Esophagus squamous epithelium (tissue), 5 donors: ENCODE results near the gene CCDC183. TPM values are rescaled to one million over a fixed set of nuclear protein-coding genes. Genes with fewer than 3 reads are reported as not detected.
"Not testable (repeated sequence)": the region's sequence is repeated elsewhere in the genome, so short reads cannot be mapped to it uniquely, and the experiment has no call there.

ENCODE experiments used
- DNase-seq: peaks from one replicate; lab custom pipeline; 2025; lab: John Stamatoyannopoulos, UW
- H3K27ac ChIP-seq, 4 donors: fragments of 200-600 bp; sonication (generic); one replicate each; pipeline ENCODE4 v1.5.1; 2016 to 2019; ENCODE audit warnings: mild to moderate bottlenecking in 1 of 4
- H3K27me3 ChIP-seq, 4 donors: fragments of 200-600 bp; sonication (generic); 1 replicate in 3 of 4; 2 replicates in 1 of 4; pipeline versions ENCODE4 v1.5.1 to v1.6.0; 2017 to 2021; ENCODE audit warnings: antibody characterized with exemption in 1 of 4
- H3K36me3 ChIP-seq, 3 donors: fragments of 200-600 bp; sonication (generic); one replicate each; pipeline ENCODE4 v1.5.1; 2016 to 2019
- H3K4me1 ChIP-seq, 3 donors: fragments of 200-600 bp; sonication (generic); one replicate each; pipeline ENCODE4 v1.5.1; 2017 to 2019
- H3K4me3 ChIP-seq, 4 donors: fragments of 200-600 bp; sonication (generic); 1 replicate in 3 of 4; 2 replicates in 1 of 4; pipeline ENCODE4 v1.5.1; 2016 to 2019; ENCODE audit warnings: mild to moderate bottlenecking in 2 of 4, moderate library complexity in 1 of 4
- H3K9me3 ChIP-seq, 3 donors: fragments of 200-600 bp; sonication (generic); one replicate each; pipeline ENCODE4 v1.5.1; 2016 to 2019
- CTCF ChIP-seq, 6 experiments: fragments of 450-650 bp in 4 of 6; fragments of 200-600 bp in 2 of 6; sonication (generic) in 2 of 6; IDR thresholded peaks; one replicate each; pipeline ENCODE4 v1.5.1; 2016 to 2019; ENCODE audit warnings: antibody characterized with exemption in 6 of 6, mild to moderate bottlenecking in 4 of 6, moderate library complexity in 4 of 6
- POLR2A ChIP-seq, 4 donors: fragments of 450-650 bp; IDR thresholded peaks; one replicate each; pipeline ENCODE4 v1.6.1; 2017; ENCODE audit warnings: antibody characterized with exemption in 4 of 4, mild to moderate bottlenecking in 4 of 4, moderate library complexity in 3 of 4
- WGBS, 2 donors: methylation state at CpG; one replicate each; pipeline ENCODE4 v1.1.5; 2018; 5-methylcytosine and 5-hydroxymethylcytosine counted together
- intact Hi-C: fragments of 100-400 bp; cut with DNase I; formaldehyde crosslinking; loops from one replicate; pipeline ENCODE4 v1.15.0; 2022
- total RNA-seq, 4 donors: library from RNA; depleted of rRNA; stranded (reverse); fragments of >200 nt; gene quantifications; one replicate each; pipeline ENCODE4 v1.1.0, GENCODE V29; 2016
- donor health status: DM: yes; HTN: yes; CAD: no.

CCDC183 gene
- total RNA-seq, 4 donors from 2014 or later = 2.1 TPM; not detected in 3

- Histone ChIP-seq H3K4me1 (peaks cover 0 to 2% (median 0%) of the 10 kb centered on the region in 3 donors), H3K27ac (no peak overlapping the region), H3K4me3 (no peak overlapping the region), H3K27me3 (no peaks in the 10 kb centered on the region), H3K36me3 (no peaks in the 10 kb centered on the region), H3K9me3 (no peaks in the 10 kb centered on the region)
- intact Hi-C loops = loop anchor here (5.0 kb wide), 1 partner anchor 250 kb away; the partner anchor contains the start of gene FUT7
- no peak for DNase-seq
- WGBS, 2 donors = 50 to 88% methylated on average over 3 of the region's 3 CpGs
- no peak for TF ChIP-seq CTCF (IDR thresholded peaks at IDR 0.05)
- TF ChIP-seq POLR2A (IDR thresholded peaks at IDR 0.05) = no peak
Observed at GRCh38 chr9:136782452-136782851, 13.7 kb upstream of the CCDC183 start.

- TF ChIP-seq POLR2A (IDR thresholded peaks at IDR 0.05) (no peak), CTCF (IDR thresholded peaks at IDR 0.05) (peak; percentile 44 to 67 (median 56))
Observed at GRCh38 chr9:136784249-136784996, 11.7 kb upstream of the CCDC183 start.

DNA sequence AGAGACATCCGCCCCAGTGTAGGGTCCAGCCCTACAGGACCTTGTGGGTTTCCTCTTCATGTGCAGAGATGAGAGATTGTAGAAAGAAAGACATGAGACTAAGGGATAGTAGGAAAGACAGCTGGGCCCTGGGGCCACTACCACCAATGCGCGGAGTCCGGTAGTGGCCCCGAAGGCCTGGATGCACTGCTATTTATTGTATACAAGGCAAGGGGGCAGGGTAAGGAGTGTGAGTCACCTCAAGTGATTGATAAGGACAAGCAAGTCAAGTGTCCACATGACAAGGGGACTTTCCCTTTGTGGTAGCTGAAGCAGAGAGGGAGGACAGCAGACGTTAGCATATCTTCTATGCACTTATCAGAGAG is 11.2 kb upstream of the CCDC183 start:
- 80 to 85% methylated on average over 5 of the region's 6 CpGs for WGBS, 2 donors
- Histone ChIP-seq H3K4me3 (no peak overlapping the region), H3K36me3 (no peaks in the 10 kb centered on the region), H3K9me3 (no peaks in the 10 kb centered on the region), H3K4me1 (peaks cover 0 to 11% (median 2%) of the 10 kb centered on the region in 3 donors), H3K27ac (no peak overlapping the region), H3K27me3 (no peaks in the 10 kb centered on the region)
- intact Hi-C loops = loop anchor here (5.0 kb wide), 2 partner anchors 247 to 262 kb away; partner anchors contain the start of genes FUT7 and NPDC1
- no peak for DNase-seq
- TF ChIP-seq POLR2A (IDR thresholded peaks at IDR 0.05) = no peak
- no peak for TF ChIP-seq CTCF (IDR thresholded peaks at IDR 0.05)

More at GRCh38 chr9:136784249-136784996, 11.7 kb upstream of the CCDC183 start:
- Histone ChIP-seq H3K36me3 (no peaks in the 10 kb centered on the region), H3K4me3 (no peak overlapping the region), H3K4me1 (peaks cover 0 to 7% (median 0%) of the 10 kb centered on the region in 3 donors), H3K27ac (no peak overlapping the region), H3K27me3 (no peaks in the 10 kb centered on the region), H3K9me3 (no peaks in the 10 kb centered on the region)
- intact Hi-C loops = loop anchor here (5.0 kb wide), 1 partner anchor 248 kb away; the partner anchor contains the start of gene FUT7
- 22 to 32% methylated on average over 8 to 9 of the region's 9 CpGs for WGBS, 2 donors
- DNase-seq = no peak

- not testable (repeated sequence) for H3K9me3 ChIP-seq, H3K4me3 ChIP-seq, H3K27me3 ChIP-seq, H3K27ac ChIP-seq, DNase-seq, H3K36me3 ChIP-seq
- intact Hi-C loops = loop anchor here (5.0 kb wide), 1 partner anchor 262 kb away; the partner anchor contains the start of gene NPDC1
- peaks cover 0 to 17% (median 8%) of the 10 kb centered on the region in 3 donors for H3K4me1 ChIP-seq
- WGBS, 2 donors = 72 to 75% methylated on average over 11 to 13 of the region's 23 CpGs
Observed at GRCh38 chr9:136785565-136786355, 10.4 kb upstream of the CCDC183 start.

DNA sequence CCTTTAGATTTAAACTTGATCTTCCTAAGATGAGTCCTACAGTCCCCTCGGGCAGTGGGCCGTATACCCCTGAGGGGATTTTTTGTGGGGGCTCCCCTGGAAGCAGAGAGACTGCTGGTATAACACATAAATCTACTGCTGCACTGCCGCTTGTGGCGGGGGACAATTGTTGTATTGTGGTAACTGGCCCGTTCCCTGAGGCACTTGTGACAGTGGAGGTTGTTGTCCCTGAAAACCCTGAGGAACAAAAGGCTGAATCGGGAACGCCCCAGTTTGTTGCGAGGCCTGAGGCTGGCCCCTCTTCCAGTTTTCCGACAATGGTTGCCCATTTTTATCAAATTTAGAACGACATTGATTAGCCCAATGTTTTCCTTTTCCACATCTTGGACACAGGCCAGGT is 9.7 kb upstream of the CCDC183 start:
- H3K27me3 ChIP-seq = no peaks in the 10 kb centered on the region
- no peak for DNase-seq
- H3K27ac ChIP-seq = no peak overlapping the region
- no peaks in the 10 kb centered on the region for H3K9me3 ChIP-seq
- no peak overlapping the region for H3K4me3 ChIP-seq
- intact Hi-C loops = loop anchor here (5.0 kb wide), 1 partner anchor 261 kb away; the partner anchor contains the start of gene NPDC1
- no peaks in the 10 kb centered on the region for H3K36me3 ChIP-seq
- no peak for TF ChIP-seq CTCF (IDR thresholded peaks at IDR 0.05)
- TF ChIP-seq POLR2A (IDR thresholded peaks at IDR 0.05) = no peak
- WGBS, 2 donors = 57 to 72% methylated on average over 9 to 10 of the region's 10 CpGs
- peaks cover 0 to 20% (median 8%) of the 10 kb centered on the region in 3 donors for H3K4me1 ChIP-seq

- peaks cover 4 to 25% (median 12%) of the 10 kb centered on the region in 3 donors for H3K4me1 ChIP-seq
- 25 to 35% methylated on average over 4 of the region's 4 CpGs for WGBS, 2 donors
- not testable (repeated sequence) for H3K4me3 ChIP-seq, H3K27me3 ChIP-seq, H3K36me3 ChIP-seq, DNase-seq, H3K27ac ChIP-seq, H3K9me3 ChIP-seq
- intact Hi-C loops = loop anchor here (5.0 kb wide), 1 partner anchor 260 kb away; the partner anchor contains the start of gene NPDC1
Observed at GRCh38 chr9:136786983-136787382, 9.2 kb upstream of the CCDC183 start.
